Dermis blood vessel endothelial cell (primary cell): ENCODE measurements around the gene DRAXIN. TPM values are rescaled to one million over a fixed set of nuclear protein-coding genes. Genes with fewer than 3 reads are reported as not detected.

Experiments used
- DNase-seq: peaks from one replicate; pipeline ENCODE4 v3.0.0; 2010
- total RNA-seq: library from RNA; depleted of rRNA; stranded (reverse); fragments of >200 nt; gene quantifications from 2 replicates; pipeline ENCODE4 v1.2.3, GENCODE V29; 2014

The DRAXIN gene
- total RNA-seq, 1 donor from 2014 or later = 0.17 TPM

DNA sequence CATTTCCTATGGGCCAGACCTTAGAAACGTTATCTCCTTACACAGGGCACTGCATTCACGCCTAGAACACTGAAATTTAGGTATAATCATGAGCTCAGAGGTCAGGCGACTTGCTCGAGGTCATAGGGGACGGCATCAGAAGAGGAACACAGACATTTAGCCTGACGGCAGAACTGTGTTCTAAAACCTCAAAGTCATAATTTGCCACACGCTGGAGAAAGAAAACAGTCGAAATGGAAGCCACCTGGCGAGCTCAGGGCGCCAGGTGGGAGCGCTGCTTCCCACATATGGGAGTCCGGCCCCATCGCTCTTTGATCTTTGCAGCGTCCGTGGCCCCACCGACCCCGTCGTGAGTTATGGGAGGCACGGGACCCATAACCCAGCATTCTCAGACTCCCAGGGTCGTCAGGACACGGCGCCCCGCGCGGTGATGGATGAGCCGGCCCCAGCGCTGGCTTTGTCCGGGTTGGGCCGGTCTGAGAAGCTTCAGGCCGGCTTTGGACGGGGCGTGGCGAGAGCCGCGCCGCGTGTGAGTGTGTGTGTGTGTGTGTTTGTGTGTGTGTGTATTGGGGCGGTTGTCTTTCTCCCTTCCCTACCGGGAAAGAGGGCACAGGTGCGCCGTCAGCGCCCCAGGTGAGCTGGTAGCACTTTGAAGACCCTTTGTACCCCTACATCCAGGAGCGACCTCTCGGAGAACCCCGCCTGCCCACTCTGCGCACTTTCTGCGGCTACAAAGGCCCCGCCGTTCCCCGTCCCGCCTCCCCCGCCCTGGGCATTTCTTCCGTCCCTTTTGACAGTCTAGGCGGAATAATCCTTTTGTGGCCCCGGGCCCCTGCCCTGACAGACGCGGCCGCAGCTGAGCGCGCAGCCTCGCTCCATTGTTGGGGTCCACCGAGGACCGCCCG is 861 bp upstream of the DRAXIN start:
- DNase-seq = no peak

DNA sequence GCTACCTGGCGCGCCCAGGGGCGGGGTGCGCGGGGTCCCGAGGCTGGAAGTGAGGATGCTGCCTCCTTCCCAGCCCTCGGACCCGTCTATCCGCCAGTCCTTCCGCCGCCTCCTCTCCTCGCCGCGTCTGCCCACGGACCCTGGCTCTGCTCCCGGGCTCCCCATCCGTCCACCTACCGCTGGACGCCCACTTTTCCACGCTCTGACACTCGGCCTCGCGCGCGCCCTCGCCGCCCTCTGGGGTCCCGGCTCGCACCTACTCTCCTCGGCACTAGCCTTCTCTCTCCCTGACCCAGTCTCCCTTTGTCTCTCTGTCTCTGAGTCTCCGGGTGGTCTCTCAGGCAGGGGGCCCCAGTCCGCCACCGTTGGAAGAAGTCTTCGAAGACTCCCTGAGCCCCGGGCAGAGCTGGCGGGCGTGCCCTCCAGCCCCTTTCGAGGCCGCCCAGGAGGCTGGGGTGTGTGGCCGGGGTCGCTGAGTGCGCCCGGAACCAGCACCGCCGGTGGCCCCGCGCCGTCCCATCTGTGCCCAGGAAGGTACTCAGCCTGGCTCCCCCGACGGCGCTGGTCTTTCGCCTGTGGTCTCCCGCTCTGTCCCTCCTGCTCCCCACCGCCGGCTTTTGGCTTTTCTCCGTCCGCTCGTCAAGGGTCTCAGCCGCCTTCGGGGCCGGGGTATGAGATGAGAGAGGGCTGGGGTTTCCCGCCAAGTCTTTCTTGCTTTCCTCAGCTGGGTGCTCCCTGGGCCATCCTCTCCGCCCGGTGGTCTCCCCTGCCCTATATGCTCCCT is 610 bp downstream of the DRAXIN start:
- no peak for DNase-seq

DNA sequence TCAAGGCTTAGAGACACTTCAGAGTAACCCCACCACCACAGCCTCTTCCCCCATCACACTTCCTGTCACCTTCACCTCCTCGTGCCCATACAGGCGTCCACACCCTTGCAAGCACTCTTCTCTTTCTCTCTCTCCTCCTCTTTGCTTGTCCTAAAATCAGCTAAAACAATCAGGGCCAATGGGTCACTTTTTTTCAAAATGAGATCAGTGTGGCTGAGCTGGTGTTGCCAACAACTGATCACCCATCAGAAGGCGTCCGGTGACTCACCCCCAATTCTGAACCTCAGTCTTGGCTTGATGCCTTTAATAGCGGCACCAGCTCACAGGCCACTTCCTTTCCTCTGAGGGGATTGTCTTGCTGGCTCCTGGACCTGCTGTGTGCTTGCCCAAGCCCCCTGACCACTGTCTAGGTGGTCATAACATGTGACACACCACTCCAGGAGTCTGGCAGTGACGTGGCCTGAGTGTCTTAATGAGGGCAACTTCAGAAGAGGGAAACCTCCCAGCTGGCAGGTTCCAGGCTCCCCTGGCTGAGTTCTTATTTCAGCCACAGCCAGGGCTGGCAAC is 1.6 kb downstream of the DRAXIN start:
- DNase-seq = peak; percentile 86

DNA sequence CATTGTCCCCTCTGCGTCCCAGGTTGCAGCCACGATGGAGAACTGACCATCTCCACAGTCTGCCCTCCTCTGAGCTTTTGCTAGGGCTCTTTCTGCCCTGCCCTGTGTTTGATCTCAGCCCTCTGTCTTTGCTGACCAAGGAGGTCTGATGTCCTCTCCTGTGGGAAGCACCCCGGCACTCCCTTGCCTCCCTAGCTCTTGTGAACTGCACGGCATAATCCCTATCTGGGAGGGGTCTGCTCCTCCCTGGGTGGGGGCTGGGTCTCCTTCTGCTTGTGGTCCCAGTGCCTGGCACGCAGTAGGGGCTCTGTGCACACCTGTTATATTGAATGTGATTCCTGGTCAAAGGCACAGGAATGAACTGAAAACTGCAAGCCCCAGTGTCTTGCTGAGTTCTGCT is 2.4 kb downstream of the DRAXIN start:
- DNase-seq = no peak

DNA sequence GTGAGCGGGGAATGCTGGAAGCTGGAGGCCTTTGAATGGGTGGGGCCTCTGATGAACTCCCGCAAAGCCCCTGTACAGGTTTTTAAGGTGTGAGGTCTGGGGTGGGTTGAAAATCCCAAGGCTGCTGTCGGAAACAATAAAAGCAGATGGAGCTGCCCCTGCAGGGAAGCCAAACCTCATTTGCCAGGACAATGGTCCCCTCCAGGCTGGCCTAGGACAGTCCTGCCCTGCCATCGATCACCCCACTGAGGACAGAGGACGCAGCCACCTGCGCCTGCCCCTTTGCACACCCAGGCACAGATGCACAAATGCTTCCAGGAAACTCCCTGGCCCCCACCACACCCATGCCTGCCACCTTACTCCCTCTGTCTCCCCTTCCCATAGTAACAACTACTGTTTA is 4.4 kb downstream of the DRAXIN start:
- no peak for DNase-seq

DNA sequence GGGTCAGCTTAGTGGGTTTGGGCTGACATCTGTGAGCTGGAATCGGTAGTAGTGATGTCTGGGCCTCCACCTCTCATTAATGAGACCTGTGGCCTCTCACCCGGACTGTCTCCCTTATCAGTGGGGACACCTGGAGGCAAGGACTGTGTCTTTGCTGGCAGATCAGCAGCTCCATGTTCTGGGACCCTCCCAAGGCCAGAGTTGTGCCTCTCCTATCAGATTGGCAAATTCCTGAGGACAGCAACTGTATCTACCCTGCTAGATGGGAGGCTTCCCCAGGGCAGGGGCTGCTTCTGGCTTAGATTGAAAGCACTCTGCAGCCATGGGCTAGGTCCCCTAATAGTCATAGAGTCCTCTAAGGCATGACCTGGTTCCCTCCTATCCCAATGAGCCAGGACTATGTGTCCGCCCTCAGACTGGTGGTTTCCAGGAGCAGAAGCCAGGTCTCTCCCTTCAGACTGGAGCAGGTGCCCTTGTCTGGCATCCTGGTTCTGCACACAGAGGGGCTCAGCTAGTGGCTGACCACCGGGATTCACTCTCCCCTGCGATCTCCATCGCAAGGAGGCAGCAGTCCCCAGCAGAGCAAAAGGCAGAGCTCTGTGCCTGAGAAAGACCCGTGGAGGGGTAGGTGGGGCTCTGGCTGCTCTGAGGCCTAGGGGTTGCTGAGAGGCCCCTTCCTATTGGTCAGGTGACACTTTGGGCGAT is 5.8 kb downstream of the DRAXIN start:
- no peak for DNase-seq

DNA sequence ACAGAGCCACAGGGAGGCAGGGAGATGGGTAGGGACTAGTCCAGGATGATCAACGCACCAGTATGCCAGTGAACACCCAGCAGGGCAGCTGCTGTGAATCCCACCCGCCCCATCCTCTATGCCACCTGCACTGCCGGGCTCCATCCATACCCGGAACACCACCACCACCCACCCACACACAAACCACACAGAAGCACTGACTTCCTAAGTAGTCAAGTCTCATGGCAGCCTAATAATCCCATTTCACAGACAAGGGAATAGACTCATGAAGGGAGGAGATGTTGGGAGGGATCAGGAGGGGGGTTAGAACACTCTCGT is 6.3 kb downstream of the DRAXIN start:
- DNase-seq = no peak

DNA sequence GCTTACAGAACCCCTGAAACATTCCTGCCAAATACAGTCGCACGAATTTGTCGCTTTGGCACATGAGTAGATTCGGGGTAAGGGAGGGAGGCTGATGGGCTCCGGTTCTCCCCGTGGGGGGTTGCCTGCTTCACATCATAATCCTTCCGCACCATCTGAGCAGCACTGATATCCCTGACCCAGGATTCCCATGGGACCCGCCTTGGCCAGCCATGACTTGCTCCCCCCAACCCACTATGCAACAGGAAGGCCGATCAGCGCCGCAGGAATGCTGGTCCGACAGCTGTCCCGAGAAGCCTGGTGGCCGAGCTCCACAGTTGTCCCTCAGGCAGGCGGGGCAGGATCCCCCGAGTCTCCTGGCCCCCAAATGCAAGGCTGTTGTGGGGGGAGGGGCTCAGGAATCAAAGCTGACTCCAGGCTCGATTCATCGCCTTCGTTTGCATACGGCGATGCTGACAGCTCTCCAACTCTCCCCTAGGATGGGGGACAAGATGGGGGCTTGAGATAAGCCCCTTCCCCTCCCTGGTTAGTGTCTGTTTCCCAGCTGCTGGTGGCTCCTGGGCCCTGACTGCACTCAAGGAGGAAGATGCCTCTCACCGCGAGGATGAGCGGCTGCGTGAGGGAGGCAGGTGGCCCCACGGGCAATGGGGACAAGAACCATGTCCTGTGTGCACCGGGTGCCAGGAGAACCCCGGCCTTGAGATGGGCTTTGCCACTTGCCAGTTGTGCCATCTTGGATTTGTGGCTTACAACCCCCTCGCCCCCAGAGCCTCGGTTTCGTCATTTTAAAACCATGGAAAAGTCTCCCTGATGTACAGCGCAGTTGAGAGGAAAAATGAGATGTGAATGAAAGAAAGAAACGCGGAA is 9.3 kb downstream of the DRAXIN start:
- no peak for DNase-seq

DNA sequence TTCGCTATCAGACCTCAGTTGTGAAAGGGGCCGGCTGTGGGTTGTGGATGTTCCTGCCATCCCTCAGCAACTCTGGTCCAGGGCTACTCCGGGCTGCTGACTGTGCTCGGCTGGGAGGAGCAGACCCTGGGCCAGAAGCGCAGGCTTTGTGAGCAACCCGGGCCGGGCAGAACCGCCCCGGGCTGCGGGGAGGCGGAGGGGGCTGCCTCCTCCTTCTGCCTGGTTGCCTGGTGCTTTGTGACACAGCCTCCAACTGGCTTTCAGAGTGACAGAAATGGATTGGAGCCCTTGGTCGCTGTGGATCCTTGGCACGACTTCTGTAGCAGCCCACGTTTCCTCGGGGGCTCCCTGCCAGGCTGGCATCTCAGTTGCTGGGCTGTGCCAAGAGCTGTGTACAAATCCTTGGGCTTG is 10.0 kb downstream of the DRAXIN start:
- DNase-seq = no peak

DNA sequence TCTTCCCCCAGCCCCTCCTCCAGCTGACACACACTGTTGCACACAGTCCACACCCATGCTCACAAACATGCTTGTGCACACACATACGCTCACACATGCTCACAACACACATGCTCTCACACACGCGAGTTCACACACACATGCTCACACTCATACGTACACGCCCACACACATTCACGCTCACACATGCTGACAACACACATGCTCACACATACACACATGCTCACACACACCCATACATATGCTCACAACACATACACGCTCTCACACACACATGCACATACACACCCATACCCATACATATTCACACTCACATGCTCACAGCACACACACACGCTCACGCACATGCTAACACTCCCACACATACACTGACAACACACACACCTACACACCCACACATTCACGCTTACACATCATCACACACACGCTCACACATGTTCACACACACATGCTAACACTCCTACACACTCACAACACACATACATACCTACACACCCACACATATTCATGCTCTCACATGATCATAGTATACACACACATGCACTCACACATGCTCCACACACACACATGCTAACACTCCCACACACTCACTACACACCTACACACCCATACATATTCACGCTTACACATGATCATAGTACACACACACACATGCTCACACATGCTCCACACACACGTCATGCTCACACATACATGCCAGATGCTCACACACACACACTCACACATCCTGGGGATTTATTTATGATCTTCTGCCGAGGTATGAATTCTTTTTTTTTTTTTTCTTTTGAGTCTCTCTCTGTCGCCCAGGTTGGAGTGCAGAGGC is 10.7 kb downstream of the DRAXIN start:
- DNase-seq = no peak

DNA sequence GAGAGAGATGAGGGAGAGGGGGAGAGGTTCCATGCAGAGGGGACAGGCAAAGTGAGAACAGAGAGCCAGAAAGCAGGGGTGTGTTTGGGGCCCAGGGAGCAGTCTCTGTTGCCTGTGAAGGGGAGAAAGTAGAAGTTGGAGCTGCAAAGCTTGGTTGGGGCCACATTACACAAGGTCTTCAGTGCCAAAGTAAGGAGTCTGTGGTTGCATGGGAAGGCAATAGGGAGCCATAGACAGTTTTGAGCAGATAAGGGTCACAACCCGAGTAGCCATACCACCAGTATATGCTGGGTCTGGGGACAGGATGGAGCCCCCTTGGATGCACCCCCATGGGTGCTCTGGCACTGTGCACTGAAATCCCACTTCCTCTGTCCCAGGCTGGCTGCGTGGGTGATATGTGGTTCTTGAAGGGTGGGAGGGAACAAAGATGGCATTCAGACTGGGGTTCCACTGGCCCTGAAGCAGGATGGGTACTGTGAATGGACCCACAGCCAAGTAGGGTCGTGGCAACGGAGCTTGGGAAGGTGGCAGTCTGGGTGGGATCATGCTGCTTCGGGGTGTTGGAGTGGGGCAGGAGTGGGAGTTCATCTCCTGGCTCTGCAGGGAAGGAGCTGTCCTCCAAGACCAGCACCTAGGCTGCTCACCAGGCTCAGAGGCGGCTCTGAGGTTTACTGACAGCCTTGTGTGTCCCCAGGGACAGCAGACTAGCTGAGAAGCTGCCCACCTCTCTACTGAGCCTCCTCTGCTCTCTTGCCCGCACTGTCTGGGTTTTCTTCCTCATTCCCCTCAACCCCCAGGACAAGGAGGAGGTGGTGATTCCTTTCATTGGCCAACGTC is 12.1 kb downstream of the DRAXIN start:
- no peak for DNase-seq

DNA sequence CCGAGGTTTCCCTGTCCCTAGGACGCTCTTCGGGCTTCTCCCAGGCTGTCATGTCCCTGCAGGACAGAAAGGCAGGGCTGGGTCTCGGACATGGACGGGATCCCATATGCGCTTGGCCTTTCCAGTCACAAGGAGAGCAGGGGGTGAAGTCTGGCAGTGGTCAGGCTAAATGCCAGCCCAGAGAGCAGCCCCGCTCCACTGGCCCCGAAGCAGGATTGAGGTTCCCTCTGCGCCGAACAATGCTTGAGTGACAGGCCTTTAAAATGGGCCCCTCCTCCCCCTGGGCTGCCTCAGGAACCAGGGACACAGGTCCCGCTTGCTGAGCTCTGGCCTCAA is 12.7 kb downstream of the DRAXIN start:
- DNase-seq = no peak

DNA sequence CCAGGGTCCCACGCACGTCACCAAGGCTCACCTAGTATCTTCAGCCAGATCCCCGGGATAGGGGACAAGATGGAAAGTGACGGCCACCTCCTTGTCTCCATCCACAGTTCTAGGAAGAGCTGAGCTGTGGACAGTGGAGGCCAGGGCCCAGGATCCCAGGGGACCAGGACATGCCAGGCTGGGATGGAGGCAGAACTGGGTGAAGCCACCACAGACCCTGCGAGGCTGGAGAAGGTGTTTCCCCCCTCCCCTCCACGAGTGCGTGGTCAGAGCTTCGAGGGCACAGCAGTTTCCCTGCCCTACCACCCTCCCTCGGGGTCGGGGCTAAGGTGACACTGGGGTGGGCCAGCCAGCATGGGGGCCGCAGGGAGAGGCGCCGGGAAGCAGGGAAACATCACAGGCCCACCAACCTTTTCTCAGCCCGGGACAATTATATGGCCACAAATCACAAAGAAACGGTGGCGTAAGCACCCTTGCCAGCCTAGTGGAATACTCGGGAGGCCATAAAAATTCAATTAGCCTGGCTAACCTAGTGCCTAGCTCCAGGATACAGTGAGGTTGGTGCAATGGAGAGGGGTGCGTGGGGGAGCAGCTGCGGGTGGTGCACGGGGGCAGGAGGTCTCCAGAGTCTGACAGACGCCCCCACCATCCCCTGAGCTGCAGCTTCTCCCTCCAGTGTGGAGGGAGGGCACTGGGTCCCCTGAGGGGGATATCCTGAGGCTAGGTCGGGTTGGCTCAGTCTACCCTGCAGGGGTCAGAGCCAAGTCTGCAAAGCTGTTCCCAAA is 13.4 kb downstream of the DRAXIN start:
- no peak for DNase-seq

DNA sequence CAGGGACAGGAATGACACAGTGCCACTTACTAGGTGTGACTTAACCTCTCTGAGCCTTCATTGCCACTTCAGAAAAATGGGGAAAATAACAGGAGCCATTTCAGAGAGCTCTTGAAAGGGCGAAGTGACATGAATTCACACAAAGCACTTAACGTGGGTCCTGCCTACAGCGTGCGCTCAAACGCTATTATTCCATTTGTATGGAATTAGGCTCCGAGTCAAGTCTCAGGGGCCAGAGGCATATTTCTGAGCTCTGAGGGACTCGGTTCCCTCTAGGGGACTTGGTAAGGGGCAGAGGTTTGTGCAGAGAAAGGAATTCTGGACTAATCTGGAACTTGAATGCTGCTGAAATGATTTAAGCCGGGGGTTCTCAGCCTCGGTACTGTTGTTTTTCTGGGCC is 14.1 kb downstream of the DRAXIN start:
- no peak for DNase-seq

DNA sequence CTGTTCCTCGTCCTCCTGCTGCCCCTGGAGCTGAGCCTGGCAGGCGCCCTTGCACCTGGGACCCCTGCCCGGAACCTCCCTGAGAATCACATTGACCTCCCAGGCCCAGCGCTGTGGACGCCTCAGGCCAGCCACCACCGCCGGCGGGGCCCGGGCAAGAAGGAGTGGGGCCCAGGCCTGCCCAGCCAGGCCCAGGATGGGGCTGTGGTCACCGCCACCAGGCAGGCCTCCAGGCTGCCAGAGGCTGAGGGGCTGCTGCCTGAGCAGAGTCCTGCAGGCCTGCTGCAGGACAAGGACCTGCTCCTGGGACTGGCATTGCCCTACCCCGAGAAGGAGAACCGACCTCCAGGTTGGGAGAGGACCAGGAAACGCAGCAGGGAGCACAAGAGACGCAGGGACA is 14.8 kb downstream of the DRAXIN start:
- DNase-seq = no peak

DNA sequence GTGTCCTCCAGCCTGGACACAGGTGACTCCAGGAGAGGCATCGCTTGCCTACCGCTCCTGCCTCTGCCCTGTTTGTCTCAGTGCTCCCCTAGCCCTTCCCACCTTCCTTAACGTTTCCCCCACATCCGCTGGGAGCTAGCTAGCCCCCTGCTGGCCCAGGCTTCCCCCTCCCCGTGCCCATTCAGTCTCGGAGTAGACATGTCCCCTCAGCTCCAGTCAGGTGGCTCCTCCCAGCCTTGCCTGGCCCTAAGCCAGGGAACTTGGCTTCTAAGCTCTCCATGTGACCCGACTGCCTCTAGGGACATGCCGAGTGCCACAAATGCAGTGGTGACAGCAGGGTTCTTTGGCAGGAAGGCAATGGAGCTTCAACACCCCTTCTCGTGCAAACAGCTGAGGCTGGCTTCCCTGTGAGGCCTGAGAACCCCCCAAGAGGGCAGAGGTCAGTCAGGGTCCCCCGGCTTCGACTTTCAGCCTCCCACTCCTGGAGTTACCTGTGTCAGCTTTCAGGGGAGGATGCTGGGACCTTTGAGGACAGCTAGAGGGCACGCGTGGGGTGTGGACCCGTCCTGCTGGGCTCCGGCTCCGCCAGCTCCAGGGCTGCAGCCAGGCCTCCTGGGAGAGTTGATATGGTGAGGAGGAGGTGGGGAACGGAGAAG is 16.2 kb downstream of the DRAXIN start:
- no peak for DNase-seq

DNA sequence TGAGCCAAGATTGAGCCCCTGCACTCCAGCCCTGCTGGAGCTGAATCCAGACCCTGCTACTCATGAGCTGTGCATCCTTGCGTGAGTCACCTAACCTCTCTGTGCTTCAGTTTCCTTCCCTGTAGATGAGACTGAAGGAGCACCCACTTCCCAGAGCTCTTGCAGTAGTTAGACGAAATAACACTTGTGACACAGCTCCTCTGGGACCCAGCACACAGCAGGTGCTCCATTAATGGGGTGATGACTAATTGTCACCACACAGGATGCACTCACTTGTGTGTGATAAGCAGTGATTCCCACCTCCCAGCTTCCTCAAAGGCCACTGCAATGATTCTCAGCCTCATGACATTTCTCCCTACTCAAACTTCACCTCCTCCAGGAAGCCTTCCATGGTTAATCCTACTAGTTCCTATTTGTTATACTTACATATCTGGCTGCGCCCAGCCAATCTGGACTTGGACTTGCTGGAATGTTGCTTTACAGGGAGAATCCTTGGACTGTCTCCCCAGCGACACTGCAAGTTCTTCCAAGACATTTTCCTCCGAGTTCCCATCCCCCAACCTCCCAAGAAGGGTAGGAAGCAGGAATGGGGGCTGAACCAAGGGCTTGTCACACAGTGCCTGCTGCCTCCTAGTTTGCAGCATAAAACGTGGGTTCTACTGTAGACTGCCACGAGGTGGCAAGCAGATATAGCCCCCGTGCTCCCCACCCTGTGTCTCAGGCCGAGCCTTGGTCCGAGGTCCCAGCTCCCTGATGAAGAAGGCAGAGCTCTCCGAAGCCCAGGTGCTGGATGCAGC is 17.2 kb downstream of the DRAXIN start:
- no peak for DNase-seq

DNA sequence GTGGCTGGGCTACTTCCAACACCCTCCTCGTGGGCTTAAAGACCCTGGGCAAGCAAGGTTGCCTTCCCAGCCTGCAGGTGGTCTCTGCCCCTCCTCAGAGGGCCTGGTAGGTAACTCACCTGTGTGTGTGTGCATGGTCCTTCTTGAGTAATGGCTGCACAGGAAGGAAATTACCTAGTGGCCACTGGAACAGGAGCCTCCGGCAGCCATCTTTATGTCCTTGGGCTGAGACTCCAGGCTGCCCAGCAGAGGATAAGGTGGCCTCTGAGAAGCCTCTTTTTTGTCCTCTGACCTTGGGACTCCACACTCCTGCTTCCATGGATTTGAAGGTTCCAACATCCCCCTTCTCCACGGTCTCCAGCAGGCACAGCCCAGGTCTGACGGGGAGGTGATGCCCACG is 20.0 kb downstream of the DRAXIN start:
- no peak for DNase-seq
